PFSK-1 (cell line): ENCODE data around the gene CAMK1D.

Source experiments
- POLR2AphosphoS5 ChIP-seq: IDR thresholded peaks from 2 replicates; pipeline ENCODE4 v1.6.1; 2012; ENCODE audit warnings: low read depth, mild to moderate bottlenecking, control low read depth, low read length, moderate library complexity
- REST ChIP-seq, 2 experiments: IDR thresholded peaks; 2 replicates each; pipeline versions ENCODE4 v1.6.1 to v1.8.0; 2011 to 2012; ENCODE audit warnings: low read depth in 2 of 2, low read length in 2 of 2, control low read depth in 1 of 2, inconsistent platforms in 1 of 2, mild to moderate bottlenecking in 1 of 2, moderate library complexity in 1 of 2; ENCODE audit not compliant: insufficient read depth in 1 of 2
- SIN3A ChIP-seq: IDR thresholded peaks from 2 replicates; pipeline ENCODE4 v1.6.1; 2012; ENCODE audit warnings: mild to moderate bottlenecking, low read length, moderate library complexity, borderline replicate concordance; ENCODE audit not compliant: insufficient read depth
- TAF1 ChIP-seq: IDR thresholded peaks from 2 replicates; pipeline ENCODE4 v1.6.1; 2012; ENCODE audit warnings: low read length, control low read depth, borderline replicate concordance; ENCODE audit not compliant: insufficient read depth

GRCh38 chr10:12334186-12334530 is 15.2 kb upstream of the CAMK1D start:
- TF ChIP-seq POLR2AphosphoS5: no peak
- no peak for TF ChIP-seq SIN3A
- no peak for TF ChIP-seq TAF1
- TF ChIP-seq REST (IDR thresholded peaks at IDR 0.05; ENCODE audit: insufficient read depth in 1 of 2, low read depth in 2 of 2, low read length in 2 of 2): no peak
